ENCODE results near the gene NLRP6. TPM values are rescaled to one million over a fixed set of nuclear protein-coding genes. Genes with fewer than 3 reads are reported as not detected.

Gene NLRP6
- total RNA-seq, 2 experiments from 2014 or later, result 0.25 to 0.65 TPM

GRCh38 chr11:232783-233565 is 45.2 kb upstream of the NLRP6 start:
- no TSS peak for BruUV-seq (replicated peaks)
- Histone ChIP-seq H2AFZ (ENCODE audit: low read length) (no peak overlapping the region), H3K4me1 (ENCODE audit: insufficient read depth, low read length, poor library complexity, severe bottlenecking) (peaks cover 9% of the 10 kb centered on the region), H3K9me3 (ENCODE audit: low read length) (no peaks in the 10 kb centered on the region), H3K9me2 (ENCODE audit: insufficient read depth, low read length) (no peaks in the 10 kb centered on the region), H3K36me3 (ENCODE audit: insufficient read depth, low read length) (no peaks in the 10 kb centered on the region), H3K4me3 (ENCODE audit: low read depth, low read length, poor library complexity, severe bottlenecking) (no peak overlapping the region), H3K27ac (ENCODE audit: low read depth, low read length, poor library complexity, severe bottlenecking) (no peak overlapping the region), H3K79me2 (ENCODE audit: insufficient read depth, low read depth, low read length) (peaks cover 12% of the 10 kb centered on the region), H4K20me1 (ENCODE audit: insufficient read depth, low read length) (peaks cover 8% of the 10 kb centered on the region; the same call in 1 of the 2 replicates), H3K4me2 (ENCODE audit: low read length) (no peak overlapping the region)
- ChIA-PET CTCF (ENCODE audit: unreplicated experiment) (no interaction called here), POLR2A (no interaction called here)
- intact Hi-C loops (cut with micrococcal nuclease; ENCODE audit: unreplicated experiment), result no loop called here
- DNase-seq (ENCODE audit: low spot score), result no peak
- TF ChIP-seq CTCF (conservative IDR thresholded peaks at IDR 0.05; ENCODE audit: low read length) (no peak), EZH2phosphoT487 (IDR thresholded peaks at IDR 0.05; ENCODE audit: borderline replicate concordance, low read depth, low read length) (no peak)

- POLR2A ChIA-PET, result interaction anchor here (1.1 to 1.8 kb wide), 2 partner anchors 18 to 27 kb away, joined by 5 to 6 read pairs; partner anchors contain the start of genes BET1L and RIC8A
- H3K4me1 ChIP-seq (ENCODE audit: insufficient read depth, low read length, poor library complexity, severe bottlenecking), result peaks cover 19% of the 10 kb centered on the region
- intact Hi-C loops (cut with micrococcal nuclease; ENCODE audit: unreplicated experiment), result no loop called here
- no peak overlapping the region for H3K27ac ChIP-seq (ENCODE audit: low read depth, low read length, poor library complexity, severe bottlenecking)
- CTCF ChIA-PET (ENCODE audit: unreplicated experiment), result no interaction called here
- H4K20me1 ChIP-seq (ENCODE audit: insufficient read depth, low read length), result peaks cover 10% of the 10 kb centered on the region; the same call in 1 of the 2 replicates
- H3K9me3 ChIP-seq (ENCODE audit: low read length), result no peaks in the 10 kb centered on the region
- H3K4me2 ChIP-seq (ENCODE audit: low read length), result peak overlapping the region; percentile 87
- no peak overlapping the region for H2AFZ ChIP-seq (ENCODE audit: low read length)
- TF ChIP-seq EZH2phosphoT487 (IDR thresholded peaks at IDR 0.05; ENCODE audit: borderline replicate concordance, low read depth, low read length) (no peak), CTCF (conservative IDR thresholded peaks at IDR 0.05; ENCODE audit: low read length) (no peak)
- DNase-seq (ENCODE audit: low spot score), result no peak
- peak overlapping the region; percentile 81 for H3K4me3 ChIP-seq (ENCODE audit: low read depth, low read length, poor library complexity, severe bottlenecking)
- H3K9me2 ChIP-seq (ENCODE audit: insufficient read depth, low read length), result no peaks in the 10 kb centered on the region
- H3K79me2 ChIP-seq (ENCODE audit: insufficient read depth, low read depth, low read length), result peaks cover 32% of the 10 kb centered on the region
- H3K36me3 ChIP-seq (ENCODE audit: insufficient read depth, low read length), result peaks cover 15% of the 10 kb centered on the region
- BruUV-seq (replicated peaks), result TSS peak; percentile 73
Observed at GRCh38 chr11:235180-235579, 43.0 kb upstream of the NLRP6 start.

- Histone ChIP-seq H3K36me3 (ENCODE audit: insufficient read depth, low read length) (peaks cover 19% of the 10 kb centered on the region), H3K4me2 (ENCODE audit: low read length) (peak overlapping the region; percentile 87), H3K4me3 (ENCODE audit: low read depth, low read length, poor library complexity, severe bottlenecking) (peak overlapping the region; percentile 81), H4K20me1 (ENCODE audit: insufficient read depth, low read length) (peaks cover 10% of the 10 kb centered on the region; the same call in 1 of the 2 replicates), H3K9me2 (ENCODE audit: insufficient read depth, low read length) (no peaks in the 10 kb centered on the region), H3K27ac (ENCODE audit: low read depth, low read length, poor library complexity, severe bottlenecking) (peak overlapping the region; percentile 42), H3K79me2 (ENCODE audit: insufficient read depth, low read depth, low read length) (peaks cover 32% of the 10 kb centered on the region), H3K9me3 (ENCODE audit: low read length) (no peaks in the 10 kb centered on the region), H3K4me1 (ENCODE audit: insufficient read depth, low read length, poor library complexity, severe bottlenecking) (peaks cover 19% of the 10 kb centered on the region), H2AFZ (ENCODE audit: low read length) (peak overlapping the region; percentile 75)
- intact Hi-C loops (cut with micrococcal nuclease; ENCODE audit: unreplicated experiment), result no loop called here
- TF ChIP-seq EZH2phosphoT487 (IDR thresholded peaks at IDR 0.05; ENCODE audit: borderline replicate concordance, low read depth, low read length) (no peak), CTCF (conservative IDR thresholded peaks at IDR 0.05; ENCODE audit: low read length) (no peak)
- BruUV-seq (replicated peaks), result no TSS peak
- CTCF ChIA-PET (ENCODE audit: unreplicated experiment), result no interaction called here
- POLR2A ChIA-PET, result interaction anchor here (1.1 to 1.8 kb wide), 2 partner anchors 18 to 28 kb away, joined by 5 to 6 read pairs; partner anchors contain the start of genes BET1L and RIC8A
- DNase-seq (ENCODE audit: low spot score), result no peak
Observed at GRCh38 chr11:235609-235996, 42.6 kb upstream of the NLRP6 start.

All from OCI-LY7 (cell line).